ENCODE measurements around the gene FAAP100. TPM values are rescaled to one million over a fixed set of nuclear protein-coding genes. Genes with fewer than 3 reads are reported as not detected.

The FAAP100 gene
- total RNA-seq, 1 donor from 2014 or later = 64.6 TPM

GRCh38 chr17:81518785-81519283 lies 33.3 kb downstream of the FAAP100 start:
- Mint-ChIP-seq H3K9me3 (ENCODE audit: unreplicated experiment) (no peaks in the 10 kb centered on the region), H3K27me3 (ENCODE audit: unreplicated experiment) (no peaks in the 10 kb centered on the region), H3K36me3 (ENCODE audit: unreplicated experiment) (no peaks in the 10 kb centered on the region), H3K4me3 (ENCODE audit: unreplicated experiment) (peak overlapping the region; percentile 60), H3K4me1 (ENCODE audit: unreplicated experiment) (peaks cover 42% of the 10 kb centered on the region), H3K27ac (ENCODE audit: unreplicated experiment) (no peak overlapping the region)
- TF ChIP-seq CTCF (IDR thresholded peaks at IDR 0.05) = no peak
- no peak for DNase-seq (ENCODE audit: extremely low spot score, unreplicated experiment)

GRCh38 chr17:81518113-81518784 lies 33.9 kb downstream of the FAAP100 start:
- no peaks in the 10 kb centered on the region for H3K9me3 Mint-ChIP-seq (ENCODE audit: unreplicated experiment)
- H3K27me3 Mint-ChIP-seq (ENCODE audit: unreplicated experiment) = no peaks in the 10 kb centered on the region
- H3K27ac Mint-ChIP-seq (ENCODE audit: unreplicated experiment) = peak overlapping the region; percentile 66
- peak; percentile 86 for DNase-seq (ENCODE audit: extremely low spot score, unreplicated experiment)
- TF ChIP-seq CTCF (IDR thresholded peaks at IDR 0.05) = no peak
- H3K4me3 Mint-ChIP-seq (ENCODE audit: unreplicated experiment) = peak overlapping the region; percentile 60
- H3K36me3 Mint-ChIP-seq (ENCODE audit: unreplicated experiment) = no peaks in the 10 kb centered on the region
- H3K4me1 Mint-ChIP-seq (ENCODE audit: unreplicated experiment) = peaks cover 42% of the 10 kb centered on the region

GRCh38 chr17:81517339-81518112 lies 34.6 kb downstream of the FAAP100 start:
- no peaks in the 10 kb centered on the region for H3K27me3 Mint-ChIP-seq (ENCODE audit: unreplicated experiment)
- peak overlapping the region; percentile 66 for H3K27ac Mint-ChIP-seq (ENCODE audit: unreplicated experiment)
- peaks cover 41% of the 10 kb centered on the region for H3K4me1 Mint-ChIP-seq (ENCODE audit: unreplicated experiment)
- DNase-seq (ENCODE audit: extremely low spot score, unreplicated experiment) = peak; percentile 84
- no peaks in the 10 kb centered on the region for H3K9me3 Mint-ChIP-seq (ENCODE audit: unreplicated experiment)
- H3K36me3 Mint-ChIP-seq (ENCODE audit: unreplicated experiment) = no peaks in the 10 kb centered on the region
- TF ChIP-seq CTCF (IDR thresholded peaks at IDR 0.05) = no peak
- H3K4me3 Mint-ChIP-seq (ENCODE audit: unreplicated experiment) = peak overlapping the region; percentile 60

GRCh38 chr17:81517009-81517338 lies 35.2 kb downstream of the FAAP100 start:
- Mint-ChIP-seq H3K27ac (ENCODE audit: unreplicated experiment) (peak overlapping the region; percentile 66), H3K27me3 (ENCODE audit: unreplicated experiment) (no peaks in the 10 kb centered on the region), H3K36me3 (ENCODE audit: unreplicated experiment) (peaks cover 2% of the 10 kb centered on the region), H3K4me1 (ENCODE audit: unreplicated experiment) (peaks cover 41% of the 10 kb centered on the region), H3K4me3 (ENCODE audit: unreplicated experiment) (peak overlapping the region; percentile 86), H3K9me3 (ENCODE audit: unreplicated experiment) (no peaks in the 10 kb centered on the region)
- no peak for DNase-seq (ENCODE audit: extremely low spot score, unreplicated experiment)
- no peak for TF ChIP-seq CTCF (IDR thresholded peaks at IDR 0.05)

- DNase-seq (ENCODE audit: extremely low spot score, unreplicated experiment) = no peak
- Mint-ChIP-seq H3K9me3 (ENCODE audit: unreplicated experiment) (no peaks in the 10 kb centered on the region), H3K4me3 (ENCODE audit: unreplicated experiment) (peak overlapping the region; percentile 86), H3K4me1 (ENCODE audit: unreplicated experiment) (peaks cover 41% of the 10 kb centered on the region), H3K27ac (ENCODE audit: unreplicated experiment) (peak overlapping the region; percentile 66), H3K36me3 (ENCODE audit: unreplicated experiment) (peaks cover 7% of the 10 kb centered on the region), H3K27me3 (ENCODE audit: unreplicated experiment) (no peaks in the 10 kb centered on the region)
- no peak for TF ChIP-seq CTCF (IDR thresholded peaks at IDR 0.05)
These were observed 35.7 kb downstream of the FAAP100 start for GRCh38 chr17:81516439-81516838.

Measured in osteocyte (in vitro differentiated cells).